NCI-H748 (cell line): ENCODE data around the gene SH3BP1.

ENCODE experiments used
- DNase-seq: peaks from one replicate; lab custom pipeline; 2025; ENCODE audit not compliant: unreplicated experiment; lab: John Stamatoyannopoulos, UW

Gene SH3BP1

GRCh38 chr22:37611207-37611606 lies 28.3 kb upstream of the SH3BP1 start:
- DNase-seq = no peak

- no peak for DNase-seq
These were observed 23.0 kb upstream of the SH3BP1 start for GRCh38 chr22:37616201-37617083.

GRCh38 chr22:37617431-37617830 lies 22.0 kb upstream of the SH3BP1 start:
- no peak for DNase-seq

GRCh38 chr22:37618072-37618656 lies 21.3 kb upstream of the SH3BP1 start:
- DNase-seq = no peak

DNA sequence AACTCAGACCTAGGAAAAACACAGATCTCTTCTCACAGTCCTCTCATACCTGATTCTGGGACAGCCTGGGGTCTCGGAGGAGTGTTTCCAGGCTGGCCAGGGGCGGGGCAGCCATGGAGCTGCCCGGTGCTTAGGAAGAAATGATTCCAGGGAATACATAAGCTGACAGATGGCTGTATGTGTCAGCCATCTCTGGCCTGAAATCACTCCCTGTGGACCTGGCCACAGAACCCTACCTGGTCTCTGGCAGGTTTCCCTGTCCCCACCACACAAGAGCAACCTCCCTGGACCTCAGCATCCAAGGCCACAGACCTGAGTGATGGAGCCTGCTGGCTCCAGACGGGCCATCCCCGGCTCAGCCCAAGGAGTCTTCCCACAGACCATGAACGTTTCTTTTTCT lies 20.8 kb upstream of the SH3BP1 start:
- no peak for DNase-seq

DNA sequence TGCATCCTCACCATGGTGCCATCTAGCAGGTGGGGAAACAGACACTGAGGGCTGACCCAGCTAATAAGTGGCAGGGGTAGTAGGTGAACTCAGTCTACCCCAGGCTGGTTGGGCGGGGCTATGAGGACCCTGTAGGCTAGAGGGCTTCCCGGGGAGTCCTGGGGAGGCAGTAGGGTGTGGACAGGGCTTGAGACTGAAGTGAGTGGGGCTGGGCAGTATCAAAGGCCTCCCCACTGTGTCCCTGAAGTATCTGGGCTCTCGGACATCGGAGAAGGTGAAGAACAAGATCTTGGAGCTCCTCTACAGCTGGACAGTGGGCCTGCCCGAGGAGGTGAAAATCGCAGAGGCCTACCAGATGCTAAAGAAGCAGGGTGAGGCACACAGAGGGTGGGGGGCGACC lies 19.5 kb upstream of the SH3BP1 start:
- DNase-seq = no peak

GRCh38 chr22:37621352-37621860 lies 18.1 kb upstream of the SH3BP1 start:
- no peak for DNase-seq

GRCh38 chr22:37623075-37624016 lies 16.1 kb upstream of the SH3BP1 start:
- peak; percentile 29 for DNase-seq

DNA sequence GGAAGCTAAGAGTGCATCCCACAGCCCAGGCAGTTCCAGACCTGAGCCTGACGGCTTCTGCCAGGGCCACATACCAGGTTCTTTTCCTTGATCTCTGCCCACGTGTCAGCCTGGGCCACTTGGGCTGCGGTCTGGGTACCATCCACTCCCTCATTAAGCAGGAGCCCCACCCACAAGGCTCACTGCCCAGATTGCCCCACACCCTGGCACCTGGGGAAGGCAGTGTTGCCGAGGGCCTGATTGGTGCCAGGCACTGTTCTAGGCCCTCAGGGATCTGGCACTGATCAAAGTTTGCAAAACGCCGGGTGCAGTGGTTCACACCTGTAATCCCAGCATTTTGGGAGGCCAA lies 15.5 kb upstream of the SH3BP1 start:
- no peak for DNase-seq

DNA sequence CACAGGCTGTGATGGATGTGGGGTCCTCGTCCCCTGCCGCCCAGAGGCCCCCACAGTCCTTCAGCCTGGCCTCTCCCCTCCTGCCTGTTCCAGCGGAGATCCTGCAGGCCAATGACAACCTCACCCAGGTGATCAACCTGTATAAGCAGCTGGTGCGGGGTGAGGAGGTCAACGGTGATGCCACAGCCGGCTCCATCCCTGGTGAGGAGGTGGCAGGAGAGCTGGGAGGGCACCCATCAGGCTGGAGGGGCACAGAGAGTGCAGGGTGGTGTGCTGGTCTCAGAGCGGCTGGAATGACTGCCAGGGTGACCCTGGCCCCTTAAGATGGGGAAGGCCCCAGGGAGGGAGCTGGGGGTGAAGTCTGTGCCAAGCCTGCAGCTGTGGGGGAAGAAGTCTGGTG lies 14.6 kb upstream of the SH3BP1 start:
- DNase-seq = no peak

DNA sequence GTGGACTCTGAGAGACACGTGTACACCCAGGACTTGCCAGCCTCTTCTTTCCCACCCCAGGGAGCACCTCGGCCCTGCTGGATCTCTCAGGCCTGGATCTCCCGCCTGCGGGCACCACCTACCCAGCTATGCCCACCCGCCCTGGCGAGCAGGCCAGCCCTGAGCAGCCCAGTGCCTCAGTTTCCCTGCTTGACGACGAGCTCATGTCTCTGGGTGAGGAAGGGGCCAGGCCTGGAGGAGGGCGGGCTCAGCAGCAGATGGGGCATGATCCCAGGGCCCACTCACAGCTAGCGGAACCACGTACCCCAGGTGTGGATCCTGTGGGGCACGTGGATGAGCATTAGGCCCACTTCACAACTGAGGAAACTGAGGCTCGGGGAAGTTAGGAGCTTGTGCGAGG lies 13.7 kb upstream of the SH3BP1 start:
- no peak for DNase-seq

DNA sequence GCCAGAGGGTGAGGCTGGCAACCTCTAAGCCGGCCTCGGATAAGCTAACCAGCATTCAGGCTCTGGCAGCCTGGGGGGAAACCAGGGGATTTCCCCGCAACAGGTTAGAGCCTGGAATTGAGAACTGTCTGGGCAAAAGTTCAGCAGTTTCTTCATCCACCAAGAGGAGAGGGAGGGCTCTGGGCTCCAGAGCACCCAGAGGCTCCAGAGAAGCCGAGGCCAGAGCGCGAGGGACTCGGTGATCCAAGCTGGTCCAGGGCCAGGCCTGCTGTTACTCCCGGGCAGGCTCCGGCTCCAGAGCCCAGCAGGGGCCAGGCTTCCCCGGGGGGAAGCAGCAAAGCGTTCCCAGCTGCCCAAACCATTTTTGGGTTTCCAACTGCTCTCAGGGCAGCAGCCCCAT lies 13.3 kb upstream of the SH3BP1 start:
- DNase-seq = no peak

- no peak for DNase-seq
These were observed 12.9 kb upstream of the SH3BP1 start for GRCh38 chr22:37626556-37627075.

- no peak for DNase-seq
These were observed 12.3 kb upstream of the SH3BP1 start for GRCh38 chr22:37627121-37627520.

DNA sequence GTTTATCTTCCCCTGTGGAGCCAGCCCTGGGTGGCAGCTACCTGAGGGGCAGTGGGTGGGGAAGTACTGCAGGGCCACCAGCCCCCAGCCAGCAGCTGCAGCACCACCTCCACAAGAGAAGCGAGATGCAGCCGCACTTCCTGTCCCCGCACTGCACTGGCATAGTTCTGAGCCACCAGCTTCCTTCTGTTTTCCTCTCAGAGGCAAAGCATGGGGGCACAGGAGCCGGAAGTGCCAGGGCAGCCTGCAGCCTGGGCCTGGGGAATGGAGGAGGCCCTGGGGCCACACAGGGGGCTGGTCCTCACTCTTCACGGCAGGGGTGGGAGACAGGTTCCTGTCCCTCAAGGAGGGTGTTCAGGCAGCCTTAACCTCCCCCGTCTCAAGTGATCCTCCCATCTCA lies 11.9 kb upstream of the SH3BP1 start:
- no peak for DNase-seq

DNA sequence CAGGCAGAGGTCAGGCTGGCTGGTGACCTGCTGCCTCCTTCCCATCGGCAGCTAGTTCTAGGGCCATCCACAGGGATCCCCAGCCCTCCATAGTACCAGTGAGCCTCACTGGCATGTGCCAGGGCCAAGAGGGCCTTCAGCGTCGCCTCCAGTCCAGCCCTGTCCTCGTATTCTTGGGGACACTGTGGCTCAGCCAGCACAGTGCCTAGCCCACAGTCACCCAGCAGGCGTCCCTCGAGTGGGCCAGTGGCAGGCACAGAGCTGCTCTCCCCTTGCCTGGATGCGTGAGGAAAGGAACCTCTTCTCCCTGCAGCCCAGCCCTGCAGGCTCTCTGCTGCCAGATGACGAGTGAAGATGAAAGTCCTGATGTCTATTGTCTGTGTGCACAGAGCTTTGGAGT lies 10.6 kb upstream of the SH3BP1 start:
- DNase-seq = no peak

- no peak for DNase-seq
These were observed 9.5 kb upstream of the SH3BP1 start for GRCh38 chr22:37629928-37630327.

GRCh38 chr22:37630839-37631435 lies 8.5 kb upstream of the SH3BP1 start:
- DNase-seq = no peak

DNA sequence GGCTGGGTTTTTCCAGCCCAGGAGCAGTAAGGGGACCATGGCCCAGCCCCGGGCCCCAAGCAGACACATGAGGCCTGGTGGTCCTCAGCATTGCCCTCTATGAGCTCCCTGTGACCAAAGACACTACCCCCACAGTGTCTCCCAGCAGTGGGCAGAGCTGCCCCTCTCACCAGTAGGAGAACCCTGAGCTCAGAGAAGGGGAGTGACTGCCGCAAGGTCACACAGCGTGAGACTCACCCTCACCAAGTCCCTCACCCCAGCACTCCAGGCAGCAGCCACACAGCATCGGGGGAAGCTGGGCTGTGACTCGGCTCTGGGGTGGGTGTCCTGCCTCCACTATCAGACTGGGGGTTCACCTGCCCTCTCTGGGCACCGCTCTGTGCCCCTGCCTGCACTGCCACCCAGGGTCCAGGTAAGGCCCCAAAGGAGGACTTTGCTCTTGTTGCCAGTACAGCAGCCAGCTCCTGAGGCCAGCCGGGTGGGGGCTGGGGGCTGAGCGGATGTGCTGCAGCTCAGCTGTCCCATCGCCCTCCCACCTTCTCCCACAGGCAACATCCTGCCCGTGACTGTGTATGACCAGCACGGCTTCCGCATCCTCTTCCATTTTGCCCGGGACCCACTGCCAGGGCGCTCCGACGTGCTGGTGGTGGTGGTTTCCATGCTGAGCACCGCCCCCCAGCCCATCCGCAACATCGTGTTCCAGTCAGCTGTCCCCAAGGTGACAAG lies 7.9 kb upstream of the SH3BP1 start:
- no peak for DNase-seq
